Stimulated activated CD4-positive, alpha-beta T cell treated with anti-CD3 and anti-CD28 coated beads, Interleukin-2, amount 100 ng/mL, for 4 hours (primary cell): ENCODE results near the gene C4orf36.

Experiments used
- DNase-seq: peaks from one replicate; pipeline ENCODE4 v3.0.0-alpha.2; 2020; ENCODE audit warnings: low read depth

The C4orf36 gene

DNA sequence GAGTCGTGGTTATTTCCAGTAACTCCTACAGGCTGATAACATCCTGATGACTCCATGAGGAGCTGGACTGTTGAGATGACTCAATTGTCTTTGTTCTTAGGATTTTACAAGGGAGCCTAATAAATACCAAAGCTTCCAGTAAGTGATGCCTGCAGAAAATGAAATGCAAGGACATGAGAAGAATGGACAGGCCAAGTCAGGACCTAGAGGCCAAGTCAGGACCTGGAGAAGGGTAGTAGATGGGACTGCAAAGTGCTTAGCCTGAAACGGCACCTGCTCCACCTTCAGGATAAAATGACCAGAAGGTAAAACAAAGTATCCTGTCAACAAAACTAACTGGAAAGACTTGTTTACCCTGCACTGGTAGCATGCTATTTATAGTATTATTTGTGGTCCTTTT lies 36.6 kb downstream of the C4orf36 start:
- DNase-seq: no peak

- DNase-seq: no peak
Measured at GRCh38 chr4:86853209-86853608, 39.0 kb downstream of the C4orf36 start.

- no peak for DNase-seq
Measured at GRCh38 chr4:86848732-86849619, 43.2 kb downstream of the C4orf36 start, which contains the start of gene SLC10A6. SLC10A6 (minus strand) TSS chr4:86849384; CDS start chr4:86849115, 269 bp downstream.

- no peak for DNase-seq
Measured at GRCh38 chr4:86848136-86848535, 44.1 kb downstream of the C4orf36 start.

DNA sequence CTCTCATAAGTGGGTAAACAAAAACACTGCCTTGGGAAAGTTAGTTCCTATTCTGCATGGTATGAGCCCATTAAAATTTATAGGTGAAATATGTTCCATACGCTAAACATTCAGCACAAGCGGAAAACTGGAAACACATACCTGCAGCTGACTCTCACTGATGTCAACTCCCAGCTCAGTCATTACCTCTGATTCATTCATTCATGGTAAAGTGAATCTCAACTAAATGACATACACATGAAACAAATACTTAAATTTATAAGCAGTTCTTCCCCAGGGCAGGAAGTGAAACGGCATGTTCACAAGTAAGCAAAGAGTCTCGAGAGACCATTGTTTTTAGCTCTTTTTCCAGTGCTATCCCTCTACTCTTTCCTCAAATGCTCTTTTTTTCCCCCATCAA lies 44.7 kb downstream of the C4orf36 start:
- DNase-seq: no peak

DNA sequence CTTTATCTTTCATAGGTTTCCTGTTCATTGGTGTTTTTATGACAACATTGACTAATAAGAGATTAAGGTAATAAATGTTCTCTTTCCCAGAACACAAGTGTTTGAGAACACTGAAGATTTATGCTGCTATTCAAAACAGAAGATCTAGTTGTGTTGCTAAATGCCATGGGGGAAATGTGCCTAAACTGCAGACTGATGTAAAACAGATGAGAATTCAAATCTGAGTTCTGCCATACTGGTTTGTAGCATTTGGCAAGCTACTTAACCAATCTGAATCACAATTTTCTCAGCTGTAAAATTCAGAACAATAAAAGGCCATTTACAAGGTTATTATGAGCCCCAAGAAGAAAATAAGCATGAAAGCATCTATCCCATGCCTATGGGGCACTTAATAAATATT lies 45.3 kb downstream of the C4orf36 start:
- DNase-seq: no peak

DNA sequence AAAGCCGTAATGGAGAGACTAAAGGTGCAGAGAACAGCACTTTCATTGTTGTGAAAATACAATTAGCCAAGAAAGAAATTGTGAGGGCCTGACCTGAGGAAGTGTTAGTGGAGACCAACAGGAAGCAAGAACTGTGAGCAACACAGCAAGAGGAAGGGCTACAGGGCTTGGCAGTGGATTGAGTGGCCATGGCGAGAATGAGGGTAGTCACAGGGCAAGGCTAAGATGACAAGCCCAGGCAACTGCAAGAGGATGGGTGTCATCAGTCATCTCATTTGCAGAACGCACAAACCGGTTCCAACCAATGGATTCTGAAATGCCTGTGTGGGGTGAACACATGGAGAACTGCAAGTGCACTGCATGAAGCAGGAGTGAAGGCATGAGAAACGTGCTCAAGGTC lies 46.6 kb downstream of the C4orf36 start:
- no peak for DNase-seq

- no peak for DNase-seq
Measured at GRCh38 chr4:86841309-86841708, 50.9 kb downstream of the C4orf36 start.

- DNase-seq: no peak
Measured at GRCh38 chr4:86840858-86841257, 51.4 kb downstream of the C4orf36 start.

- no peak for DNase-seq
Measured at GRCh38 chr4:86837691-86838503, 54.3 kb downstream of the C4orf36 start.

GRCh38 chr4:86835677-86836076 lies 56.5 kb downstream of the C4orf36 start:
- DNase-seq: no peak

DNA sequence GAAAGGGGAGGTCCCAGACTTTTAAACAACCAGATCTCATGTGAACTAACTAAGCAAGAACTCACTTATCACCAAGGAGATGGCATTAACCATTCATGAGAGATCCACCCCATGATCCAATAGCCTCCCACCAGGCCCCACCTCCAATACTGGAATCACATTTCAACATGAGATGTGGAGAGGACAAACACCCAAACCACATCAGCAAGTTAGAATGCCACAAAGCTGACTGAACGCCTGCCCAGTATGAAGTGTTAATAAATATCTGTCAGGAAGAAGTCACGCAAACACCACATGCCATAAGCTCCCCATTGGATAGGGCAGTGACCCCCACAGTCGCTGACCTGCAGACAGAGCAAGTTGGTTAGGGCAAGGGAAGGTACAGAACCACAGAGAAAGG lies 57.3 kb downstream of the C4orf36 start:
- no peak for DNase-seq

- no peak for DNase-seq
Measured at GRCh38 chr4:86833615-86834014, 58.6 kb downstream of the C4orf36 start.

DNA sequence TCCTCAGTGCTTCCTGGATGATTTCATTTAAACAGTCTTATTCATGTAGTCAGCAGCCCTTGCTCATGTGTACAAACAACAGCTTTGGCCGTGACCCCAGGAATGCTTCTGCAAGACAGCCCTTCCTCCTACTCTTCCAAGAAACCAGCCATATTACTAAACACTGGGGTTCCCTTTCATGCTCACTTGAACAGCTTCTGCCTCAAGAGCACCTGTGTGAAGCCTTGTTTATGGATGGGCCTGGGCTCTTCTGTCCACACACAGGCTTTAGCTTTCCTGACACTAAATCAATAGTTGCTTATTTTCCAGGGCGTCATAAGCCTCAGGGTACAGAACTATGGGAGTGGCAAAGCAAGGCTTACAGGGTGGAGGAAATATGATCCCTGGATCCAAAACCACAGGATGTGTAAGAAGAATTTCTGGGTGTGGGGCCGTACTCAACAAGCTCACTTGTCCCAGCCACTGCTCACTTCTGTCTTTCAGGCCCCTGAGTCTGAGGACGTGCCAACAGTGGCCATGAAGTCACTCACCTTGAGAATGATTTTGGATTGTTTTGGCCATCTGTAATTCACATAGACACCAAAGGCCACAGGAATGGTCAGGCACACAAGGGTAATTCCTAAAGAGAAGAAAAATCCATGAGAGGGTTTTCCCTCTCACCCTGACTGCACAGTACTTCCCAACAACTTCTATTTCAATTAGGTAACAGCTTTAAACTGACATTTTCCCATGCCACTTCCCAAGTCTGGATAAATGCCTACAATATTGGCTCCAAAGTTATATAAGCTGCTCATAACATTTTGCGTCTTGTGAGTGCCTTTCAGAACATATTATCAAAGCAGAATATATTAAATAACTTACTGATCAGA lies 60.7 kb downstream of the C4orf36 start:
- DNase-seq: no peak
